ENCODE results near the gene SLC22A23. TPM values are rescaled to one million over a fixed set of nuclear protein-coding genes. Genes with fewer than 3 reads are reported as not detected.

The SLC22A23 gene
- total RNA-seq, 4 donors from 2014 or later: 8.3 to 22.5 (median 12.8) TPM

- ATAC-seq (ENCODE audit: low FRiP score) (no peak), DNase-seq (ENCODE audit: low spot score) (no peak)
- no peak for TF ChIP-seq CTCF (IDR thresholded peaks at IDR 0.05)
Observed at GRCh38 chr6:3471711-3472110, 14.9 kb upstream of the SLC22A23 start.

- no peak for TF ChIP-seq CTCF (IDR thresholded peaks at IDR 0.05)
- ATAC-seq (ENCODE audit: low FRiP score) (no peak), DNase-seq (ENCODE audit: low spot score) (no peak)
Observed at GRCh38 chr6:3471286-3471685, 14.4 kb upstream of the SLC22A23 start.

GRCh38 chr6:3468585-3468984 lies 11.7 kb upstream of the SLC22A23 start:
- ATAC-seq (ENCODE audit: low FRiP score): no peak
- no peak for DNase-seq (ENCODE audit: low spot score)
- TF ChIP-seq CTCF (IDR thresholded peaks at IDR 0.05): no peak

GRCh38 chr6:3467996-3468395 lies 11.1 kb upstream of the SLC22A23 start:
- no peak for TF ChIP-seq CTCF (IDR thresholded peaks at IDR 0.05)
- no peak for DNase-seq (ENCODE audit: low spot score)
- no peak for ATAC-seq (ENCODE audit: low FRiP score)

GRCh38 chr6:3466488-3467219 lies 9.8 kb upstream of the SLC22A23 start:
- no peak for TF ChIP-seq CTCF (IDR thresholded peaks at IDR 0.05)
- no peak for ATAC-seq (ENCODE audit: low FRiP score)
- DNase-seq (ENCODE audit: low spot score): no peak

- no peak for ATAC-seq (ENCODE audit: low FRiP score)
- DNase-seq (ENCODE audit: low spot score): no peak
- TF ChIP-seq CTCF (IDR thresholded peaks at IDR 0.05): no peak
Observed at GRCh38 chr6:3460253-3460652, 3.4 kb upstream of the SLC22A23 start.

- no peak for TF ChIP-seq CTCF (IDR thresholded peaks at IDR 0.05)
- DNase-seq (ENCODE audit: low spot score) (no peak), ATAC-seq (ENCODE audit: low FRiP score) (no peak)
Observed at GRCh38 chr6:3458706-3459421, 2.0 kb upstream of the SLC22A23 start.

Data from omental fat pad (tissue), 4 donors.